Transverse colon (tissue), 4 donors: ENCODE measurements around the gene SLC50A1. TPM values are rescaled to one million over a fixed set of nuclear protein-coding genes. Genes with fewer than 3 reads are reported as not detected.
A peak's percentile ranks its signal among the peaks of the same experiment; 100 is the strongest.

Experiments used
- DNase-seq: peaks from one replicate; pipeline ENCODE4 v3.0.0-alpha.2; 2019
- H3K27ac ChIP-seq, 4 donors: fragments of 200-600 bp; sonication (generic); 2 replicates each; pipeline ENCODE4 v1.5.1; 2016 to 2018; ENCODE audit warnings: inconsistent platforms in 4 of 4
- H3K27me3 ChIP-seq: fragments of 200-600 bp; sonication (generic); 2 replicates; pipeline ENCODE4 v1.5.1; 2017; ENCODE audit warnings: inconsistent platforms
- H3K36me3 ChIP-seq, 4 donors: fragments of 200-600 bp; sonication (generic); 2 replicates each; pipeline ENCODE4 v1.5.1; 2017 to 2019; ENCODE audit warnings: inconsistent platforms in 4 of 4
- H3K4me1 ChIP-seq, 4 donors: fragments of 200-600 bp; sonication (generic); 2 replicates each; pipeline ENCODE4 v1.5.1; 2017 to 2020; ENCODE audit warnings: inconsistent platforms in 4 of 4
- H3K4me3 ChIP-seq, 4 donors: fragments of 200-600 bp; sonication (generic); 1 replicate in 1 of 4; 2 replicates in 3 of 4; pipeline versions ENCODE4 v1.5.1 to v1.6.1; 2017 to 2019; ENCODE audit warnings: inconsistent platforms in 4 of 4
- H3K9me3 ChIP-seq, 2 donors: fragments of 200-600 bp; sonication (generic); 2 replicates each; pipeline ENCODE4 v1.5.1; 2017 to 2019; ENCODE audit warnings: inconsistent platforms in 2 of 2
- CTCF ChIP-seq, 5 experiments: fragments of 200-600 bp in 3 of 5; fragments of 450-650 bp in 2 of 5; sonication (generic) in 3 of 5; IDR thresholded peaks; 1 replicate in 2 of 5; 2 replicates in 3 of 5; pipeline ENCODE4 v1.5.1; 2016 to 2017; ENCODE audit warnings: antibody characterized with exemption in 5 of 5, inconsistent platforms in 3 of 5, mild to moderate bottlenecking in 2 of 5, moderate library complexity in 1 of 5
- EP300 ChIP-seq: sonication (generic); formaldehyde crosslinking; IDR thresholded peaks from one replicate; pipeline ENCODE4 v1.6.1; 2017; ENCODE audit warnings: antibody characterized with exemption, low read depth
- POLR2A ChIP-seq: fragments of 450-650 bp; IDR thresholded peaks from one replicate; pipeline ENCODE4 v1.6.1; 2016; ENCODE audit warnings: antibody characterized with exemption, mild to moderate bottlenecking, moderate library complexity
- POLR2AphosphoS5 ChIP-seq, 3 donors: sonication (generic); formaldehyde crosslinking; IDR thresholded peaks; one replicate each; pipeline ENCODE4 v1.6.1; 2016; ENCODE audit warnings: antibody characterized with exemption in 3 of 3
- WGBS, 2 donors: methylation state at CpG; one replicate each; pipeline ENCODE4 v1.1.5; 2018; ENCODE audit warnings: low coverage in 1 of 2; 5-methylcytosine and 5-hydroxymethylcytosine counted together
- in situ Hi-C, 4 donors: fragments of 200-750 bp; cut with MboI; loops; one replicate each; pipeline versions ENCODE4 v1.15.0 to v1.15.1; 2017; ENCODE audit warnings: low sequenced_read_pairs in 3 of 4, low pct_ligation_motif_present in 1 of 4, low pct_unique_long_range_greater_than_20kb in 1 of 4
- intact Hi-C: fragments of 100-400 bp; cut with DNase I; formaldehyde crosslinking; loops from one replicate; pipeline ENCODE4 v1.15.1; 2023; ENCODE audit warnings: low total_unique reads
- total RNA-seq, 4 donors: library from RNA; depleted of rRNA; stranded (reverse); fragments of >200 nt; gene quantifications; one replicate each; pipeline ENCODE4 v1.1.0, GENCODE V29; 2016

The SLC50A1 gene
- total RNA-seq, 4 donors from 2014 or later: 5.2 to 199 (median 44.4) TPM

GRCh38 chr1:155093911-155094621, 41.6 kb upstream of the SLC50A1 start:
- no peak for TF ChIP-seq POLR2AphosphoS5 (IDR thresholded peaks at IDR 0.05)
- peak; percentile 39 to 52 (median 40) for TF ChIP-seq CTCF (IDR thresholded peaks at IDR 0.05)
- TF ChIP-seq POLR2A: no peak
- TF ChIP-seq EP300: no peak
- Histone ChIP-seq H3K27ac (peak overlapping the region; percentile 23 to 64 (median 50)), H3K4me1 (peaks cover 12 to 26% (median 19%) of the 10 kb centered on the region in 4 donors), H3K9me3 (no peaks in the 10 kb centered on the region), H3K27me3 (no peaks in the 10 kb centered on the region), H3K36me3 (no peaks in the 10 kb centered on the region), H3K4me3 (no peak overlapping the region)
- WGBS, 2 donors: 21% methylated on average over 13 of the region's 13 CpGs; no CpG with 5 or more reads in 1 of the 2 donors
- in situ Hi-C loops (loop anchor here (5.0 to 10.0 kb wide), 2 partner anchors 71 to 73 kb away; no protein-coding TSS in a partner anchor), intact Hi-C loops (loop anchor here (2.0 to 5.0 kb wide), 2 partner anchors 33 to 73 kb away; partner anchors contain the start of gene EFNA1)
- DNase-seq: no peak

GRCh38 chr1:155094622-155094948, 41.1 kb upstream of the SLC50A1 start:
- 38 to 68% methylated on average over 2 of the region's 2 CpGs for WGBS, 2 donors
- Histone ChIP-seq H3K27me3 (no peaks in the 10 kb centered on the region), H3K4me1 (peaks cover 12 to 26% (median 19%) of the 10 kb centered on the region in 4 donors), H3K36me3 (no peaks in the 10 kb centered on the region), H3K4me3 (no peak overlapping the region), H3K9me3 (no peaks in the 10 kb centered on the region), H3K27ac (peak overlapping the region; percentile 23 to 64 (median 50))
- intact Hi-C loops (loop anchor here (2.0 to 5.0 kb wide), 2 partner anchors 33 to 72 kb away; partner anchors contain the start of gene EFNA1), in situ Hi-C loops (loop anchor here (5.0 to 10.0 kb wide), 2 partner anchors 70 to 73 kb away; no protein-coding TSS in a partner anchor)
- TF ChIP-seq POLR2AphosphoS5 (IDR thresholded peaks at IDR 0.05): no peak
- TF ChIP-seq CTCF (IDR thresholded peaks at IDR 0.05): peak in 1 of 5 experiments; percentile 2
- DNase-seq: no peak

- in situ Hi-C loops: loop anchor here in 1 of 4 donors (10.0 kb wide), 1 partner anchor 65 kb away; no protein-coding TSS in a partner anchor
- Histone ChIP-seq H3K27ac (no peak overlapping the region), H3K36me3 (no peaks in the 10 kb centered on the region), H3K4me3 (no peak overlapping the region), H3K27me3 (no peaks in the 10 kb centered on the region), H3K4me1 (peaks cover 3 to 22% (median 11%) of the 10 kb centered on the region in 4 donors), H3K9me3 (no peaks in the 10 kb centered on the region)
- DNase-seq: no peak
- intact Hi-C loops: no loop called here
- WGBS, 2 donors: 69% methylated on average over 6 to 7 of the region's 7 CpGs
- no peak for TF ChIP-seq POLR2AphosphoS5 (IDR thresholded peaks at IDR 0.05)
- TF ChIP-seq POLR2A: no peak
- TF ChIP-seq EP300: no peak
- TF ChIP-seq CTCF (IDR thresholded peaks at IDR 0.05): no peak
Measured at GRCh38 chr1:155099331-155099730, 36.3 kb upstream of the SLC50A1 start.

- Histone ChIP-seq H3K27ac (no peak overlapping the region), H3K36me3 (no peaks in the 10 kb centered on the region), H3K4me1 (peaks cover 0 to 25% (median 8%) of the 10 kb centered on the region in 4 donors), H3K9me3 (no peaks in the 10 kb centered on the region), H3K4me3 (no peak overlapping the region), H3K27me3 (no peaks in the 10 kb centered on the region)
- TF ChIP-seq POLR2AphosphoS5 (IDR thresholded peaks at IDR 0.05) (no peak), EP300 (no peak), CTCF (IDR thresholded peaks at IDR 0.05) (no peak), POLR2A (no peak)
- DNase-seq: no peak
- WGBS, 2 donors: 85 to 96% methylated on average over 5 to 9 of the region's 9 CpGs
- intact Hi-C loops (no loop called here), in situ Hi-C loops (no loop called here)
Measured at GRCh38 chr1:155103325-155103724, 32.3 kb upstream of the SLC50A1 start.
